Measurements from ENCODE around the gene PNKP.

The PNKP gene

DNA sequence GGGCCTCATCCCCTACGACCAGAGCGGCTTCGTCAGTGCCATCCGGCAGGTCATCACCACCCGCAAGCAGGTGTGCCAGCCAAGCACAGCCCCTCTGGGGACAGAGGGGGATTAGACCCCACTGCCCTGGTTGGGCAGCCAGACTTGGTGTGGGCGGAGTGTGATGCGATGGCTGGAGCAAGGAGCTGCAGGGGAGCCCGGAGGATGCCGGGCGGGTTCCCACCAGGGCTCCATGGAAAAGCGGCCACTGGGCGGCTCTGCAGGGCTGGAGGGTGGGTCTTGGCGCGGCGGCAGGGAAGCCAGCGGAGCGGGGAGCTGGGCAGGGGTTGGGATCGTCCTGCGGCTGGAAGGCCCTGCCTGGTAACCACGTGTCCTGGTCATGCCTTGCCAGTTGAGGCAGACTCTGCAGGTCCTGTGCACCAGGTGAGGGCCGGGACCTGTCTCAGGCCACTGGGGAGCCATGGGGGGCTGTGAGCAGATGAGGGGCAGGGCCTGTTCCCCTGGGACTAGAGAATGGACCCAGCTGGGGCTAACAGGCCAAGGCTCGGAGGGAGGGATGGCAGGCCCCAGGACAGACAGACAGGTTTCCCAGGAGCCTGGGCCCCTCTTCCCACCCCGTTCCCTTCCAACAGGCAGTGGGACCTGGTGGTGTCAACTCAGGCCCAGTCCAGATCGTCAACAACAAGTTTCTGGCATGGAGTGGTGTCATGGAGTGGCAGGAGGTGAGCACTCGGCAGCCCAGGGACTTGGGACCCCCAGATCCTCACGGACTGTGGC lies 10.1 kb downstream of the PNKP start:
- no peak for DNase-seq

DNA sequence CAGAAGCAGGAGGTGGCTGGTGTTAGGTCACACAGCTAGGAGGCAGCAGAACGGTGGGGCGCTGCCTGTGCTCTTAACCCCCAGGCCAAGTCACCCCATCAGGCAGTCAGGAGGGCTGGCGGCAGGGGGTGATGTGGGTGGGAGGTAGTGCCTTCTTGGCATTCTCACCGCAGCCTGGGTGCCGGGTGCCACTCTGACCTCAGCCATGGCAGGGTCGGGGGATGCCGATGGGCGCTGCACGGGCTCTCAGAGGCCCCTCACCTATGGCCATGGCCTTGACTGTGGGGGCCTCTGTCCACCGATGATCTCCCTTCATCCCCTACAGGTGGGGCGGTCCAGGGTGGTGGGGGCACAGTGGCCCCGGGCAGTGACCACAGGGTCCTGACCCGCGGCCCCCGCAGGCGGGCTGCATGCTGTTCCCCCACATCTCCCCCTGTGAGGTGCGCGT lies 10.8 kb downstream of the PNKP start:
- DNase-seq, result no peak

DNA sequence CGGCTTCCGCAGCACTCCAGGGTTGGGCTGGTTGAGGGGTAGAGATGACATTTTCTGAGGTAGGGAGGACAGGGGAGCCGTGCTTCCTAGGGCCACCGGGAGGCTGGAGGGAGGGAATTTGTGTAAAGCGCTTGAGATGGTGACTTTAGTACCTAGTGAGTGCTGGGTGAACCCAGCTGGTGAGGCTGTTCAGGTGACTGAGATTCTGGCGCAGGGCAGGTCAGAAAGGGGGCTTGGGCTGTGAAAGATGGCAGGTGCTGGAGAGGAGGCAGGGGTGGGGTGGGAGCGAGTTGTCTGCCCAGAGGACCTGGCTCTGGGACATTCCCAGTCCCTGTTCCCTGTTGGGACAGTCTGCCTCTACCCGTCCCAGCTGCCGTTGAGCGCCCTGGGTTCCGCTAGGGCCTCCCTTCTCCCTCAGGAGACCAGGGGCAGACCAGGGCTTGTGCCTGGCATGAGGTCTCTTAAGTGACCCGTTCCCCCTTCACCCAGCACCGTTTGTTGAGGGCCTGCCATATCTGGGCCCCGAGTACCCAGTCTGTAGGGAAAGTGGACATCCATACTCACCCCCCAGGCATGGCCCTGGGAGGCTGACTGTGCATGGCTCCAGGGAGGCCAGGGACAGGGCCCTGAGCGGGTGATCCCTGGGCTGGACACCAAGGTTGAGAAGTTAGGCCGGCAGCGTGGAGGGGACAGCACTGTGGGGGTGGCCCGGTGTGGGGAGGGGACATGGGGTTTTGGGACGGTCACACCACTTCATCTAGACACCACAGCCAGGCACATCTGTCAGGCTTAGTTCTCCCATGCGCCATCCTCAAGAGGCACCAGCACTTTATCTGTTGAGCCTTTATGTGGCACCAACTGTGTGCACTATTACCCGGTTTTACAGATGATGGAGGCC lies 11.5 kb downstream of the PNKP start:
- DNase-seq, result no peak

DNA sequence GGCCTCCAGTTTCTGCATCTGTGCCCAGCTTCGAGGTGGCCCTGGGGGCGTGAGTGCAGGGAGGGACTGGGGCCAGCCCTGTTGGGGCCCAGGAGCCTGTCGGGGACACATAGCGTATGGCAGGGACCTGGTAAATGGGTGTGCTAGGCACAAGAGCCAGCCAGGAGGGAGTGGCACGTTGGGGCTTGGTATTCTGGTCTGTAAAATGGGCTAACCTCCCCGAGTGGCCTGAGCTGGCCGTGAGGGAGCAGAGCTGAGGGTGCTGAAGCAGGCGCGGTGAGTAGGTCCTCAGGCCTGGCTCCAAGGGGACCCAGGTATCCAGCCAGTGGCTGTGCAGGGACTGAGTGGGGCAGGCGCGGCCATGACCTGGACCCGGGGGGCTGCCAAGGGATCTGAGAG lies 12.1 kb downstream of the PNKP start:
- no peak for DNase-seq

DNA sequence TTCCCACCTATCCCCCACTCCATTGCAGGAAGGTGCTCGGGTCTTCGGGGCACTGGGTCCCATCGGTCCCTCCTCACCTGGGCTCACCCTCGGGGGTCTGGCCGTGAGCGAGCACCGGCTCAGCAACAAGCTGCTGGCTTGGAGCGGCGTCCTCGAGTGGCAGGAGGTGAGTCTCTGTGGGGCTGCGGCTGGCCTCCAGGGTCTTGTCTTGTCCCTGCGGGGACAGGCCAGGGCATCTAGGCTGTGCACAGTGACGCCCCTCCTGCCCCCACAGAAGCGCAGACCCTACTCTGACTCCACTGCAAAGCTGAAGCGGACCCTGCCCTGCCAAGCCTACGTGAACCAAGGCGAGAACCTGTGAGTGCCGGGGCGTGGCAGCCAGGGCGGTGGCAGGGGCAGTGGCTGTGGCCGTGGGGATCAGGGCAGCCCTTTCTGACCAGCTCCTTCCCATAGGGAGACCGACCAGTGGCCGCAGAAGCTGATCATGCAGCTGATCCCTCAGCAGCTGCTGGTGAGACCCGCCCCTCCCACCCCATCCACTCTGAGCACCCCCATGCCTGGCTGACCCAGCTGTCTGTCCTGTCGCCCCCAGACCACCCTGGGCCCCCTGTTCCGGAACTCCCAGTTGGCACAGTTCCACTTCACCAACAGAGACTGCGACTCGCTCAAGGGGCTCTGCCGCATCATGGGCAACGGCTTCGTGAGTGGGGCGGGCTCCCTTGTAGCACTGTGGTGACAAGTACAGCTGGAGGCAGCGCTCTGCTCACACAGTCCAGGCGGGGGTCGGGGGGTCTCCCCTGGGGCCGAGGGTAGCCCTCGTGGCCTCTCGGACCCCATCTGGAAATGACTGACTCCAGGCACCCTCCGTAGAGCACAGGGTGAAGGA lies 12.8 kb downstream of the PNKP start:
- no peak for DNase-seq

DNA sequence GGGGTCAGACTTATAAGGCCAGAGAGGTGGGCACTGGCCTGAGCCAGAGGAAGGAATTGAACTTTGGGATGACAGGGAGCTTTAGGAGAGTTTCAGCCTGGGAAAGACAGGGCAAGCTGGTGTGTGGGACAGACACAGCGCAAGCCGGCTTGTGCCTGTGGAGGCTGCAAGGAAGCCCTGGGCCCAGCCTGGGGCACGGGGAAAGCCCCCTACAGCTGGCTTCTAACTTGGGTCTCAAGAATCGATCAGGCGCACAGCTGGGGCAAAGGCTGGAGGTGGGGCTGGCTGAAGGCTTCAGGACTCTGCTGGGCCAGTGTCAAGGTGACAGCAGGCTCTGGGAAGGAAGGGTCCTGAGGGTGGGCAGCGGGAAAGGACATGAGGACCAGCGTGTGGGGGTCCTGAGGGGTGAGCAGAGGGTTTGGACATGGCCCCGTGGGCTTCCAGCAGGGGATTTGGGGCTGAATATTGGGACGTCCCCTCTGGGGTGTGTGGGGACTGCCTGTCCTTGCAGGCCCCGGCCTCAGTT lies 13.5 kb downstream of the PNKP start:
- DNase-seq, result no peak

DNA sequence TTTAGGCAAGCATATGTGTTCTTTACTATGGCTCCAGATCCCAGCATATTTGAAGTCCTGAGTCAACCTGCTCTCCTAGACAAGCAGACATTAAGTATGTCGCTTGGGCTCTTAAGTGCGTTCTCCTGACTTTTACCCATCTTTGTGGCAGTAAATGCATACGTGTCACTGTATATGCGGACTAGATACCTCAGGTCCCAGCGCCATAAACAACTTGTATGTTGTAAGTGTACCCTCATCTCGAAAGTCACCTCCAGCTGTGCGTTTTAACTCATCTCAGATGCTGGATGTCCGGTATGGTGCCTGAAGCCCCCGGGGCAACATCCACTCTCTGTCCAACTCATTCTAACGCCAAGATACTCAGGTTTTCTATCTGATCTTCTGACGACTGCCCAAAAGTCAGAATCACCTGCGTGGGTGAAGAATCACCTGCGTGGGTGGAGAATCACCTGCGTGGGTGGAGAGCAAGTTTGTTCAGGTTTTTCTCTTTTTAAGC lies 14.7 kb downstream of the PNKP start:
- no peak for DNase-seq

DNA sequence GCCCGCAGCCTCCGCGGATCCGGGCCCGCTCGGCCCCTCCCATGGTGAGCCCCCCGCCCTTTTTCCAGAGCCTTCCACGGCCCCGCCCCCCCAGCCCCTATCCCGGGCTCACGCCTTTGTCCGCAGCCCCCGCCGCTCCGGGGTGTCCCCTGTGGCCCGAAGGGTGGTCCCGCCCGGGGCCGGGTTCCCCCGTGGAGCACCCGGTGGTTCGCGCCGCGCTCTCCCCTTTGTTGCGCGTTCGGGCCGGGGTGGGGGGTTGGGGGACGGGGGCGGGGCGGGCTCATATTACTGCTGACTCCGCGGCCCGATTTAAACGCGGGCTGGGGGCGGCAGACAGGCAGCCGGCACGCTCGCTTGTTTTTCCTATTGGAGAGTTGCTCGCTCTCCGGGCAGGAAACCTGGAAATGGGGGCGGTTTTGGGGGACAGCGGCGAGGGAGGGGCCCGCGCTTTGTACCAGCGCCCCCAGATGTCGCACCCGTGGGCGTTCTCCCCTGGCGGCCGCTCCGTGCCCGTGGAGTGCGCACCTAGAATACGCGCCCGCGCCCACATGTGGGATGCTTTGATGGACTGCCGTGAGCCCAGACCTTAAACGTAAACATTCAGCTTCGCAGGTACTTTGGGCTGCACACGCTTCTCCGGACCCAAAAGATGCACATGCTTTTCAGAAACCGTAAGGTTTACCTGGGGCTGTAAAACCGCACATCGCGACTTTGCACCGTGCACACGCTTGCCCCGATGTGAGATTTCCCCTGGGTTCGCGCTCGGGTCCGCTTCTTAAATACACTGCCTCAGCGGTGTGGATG lies 15.7 kb downstream of the PNKP start:
- no peak for DNase-seq

DNA sequence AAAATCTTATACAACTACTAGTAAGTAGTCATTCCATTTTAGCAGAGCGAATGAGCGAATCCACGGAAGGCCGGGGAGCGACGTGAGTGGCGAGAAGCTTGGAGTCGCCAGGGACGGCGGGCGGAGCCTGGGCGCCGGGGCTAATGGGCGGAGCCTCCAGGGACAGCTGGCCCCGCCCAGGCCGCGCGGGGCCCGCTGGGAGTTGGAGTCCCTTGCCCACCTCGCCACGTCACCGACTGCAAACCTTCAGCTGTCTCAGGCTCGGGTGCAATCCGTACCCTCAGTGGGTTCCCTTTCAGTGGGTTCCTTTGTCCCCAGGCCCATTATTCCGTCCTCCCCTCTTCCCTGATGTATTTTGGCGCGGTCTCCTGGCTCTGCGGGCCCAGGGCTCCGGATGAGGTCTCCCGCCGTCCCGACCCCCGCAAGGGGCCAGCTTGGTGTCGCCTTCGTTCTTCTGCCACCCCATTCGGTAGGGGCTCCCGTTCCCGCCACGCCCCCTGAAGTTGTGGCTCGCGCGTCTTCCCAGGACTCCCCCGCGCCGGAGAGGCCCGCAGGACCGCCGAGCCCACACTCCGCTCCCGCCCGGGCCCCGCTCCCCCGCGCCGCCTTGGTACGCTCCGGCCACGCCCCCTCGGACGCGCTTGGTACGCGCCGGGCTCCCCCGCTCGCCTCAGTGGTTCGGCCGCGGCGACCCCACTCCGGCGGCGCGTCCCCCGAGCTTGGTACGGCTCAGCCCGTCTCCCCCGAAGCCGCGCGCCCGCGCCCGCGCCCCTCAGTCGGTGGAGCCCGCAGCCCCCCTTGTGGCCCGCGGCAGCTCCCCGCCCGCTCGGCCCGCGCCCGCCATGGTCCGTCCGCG lies 16.7 kb downstream of the PNKP start, which contains the start of gene PTOV1:
TSS of gene PTOV1 (plus strand) at position 673 of the 856 bp plus-strand sequence.
- DNase-seq, result peak; percentile 72

DNA sequence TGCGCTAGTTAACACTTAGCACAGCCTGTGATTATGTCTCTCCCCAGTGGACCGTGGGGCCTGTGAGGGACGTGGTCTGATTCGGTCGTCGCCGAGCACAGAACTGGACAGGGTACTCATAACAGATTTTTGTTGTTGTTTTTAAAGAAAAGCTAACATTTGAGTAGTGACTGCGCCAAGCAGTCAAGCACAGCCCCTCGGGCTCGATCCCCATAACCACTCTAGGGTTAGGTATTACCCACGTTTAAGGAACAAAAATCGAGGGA lies 17.2 kb downstream of the PNKP start:
- no peak for DNase-seq

DNA sequence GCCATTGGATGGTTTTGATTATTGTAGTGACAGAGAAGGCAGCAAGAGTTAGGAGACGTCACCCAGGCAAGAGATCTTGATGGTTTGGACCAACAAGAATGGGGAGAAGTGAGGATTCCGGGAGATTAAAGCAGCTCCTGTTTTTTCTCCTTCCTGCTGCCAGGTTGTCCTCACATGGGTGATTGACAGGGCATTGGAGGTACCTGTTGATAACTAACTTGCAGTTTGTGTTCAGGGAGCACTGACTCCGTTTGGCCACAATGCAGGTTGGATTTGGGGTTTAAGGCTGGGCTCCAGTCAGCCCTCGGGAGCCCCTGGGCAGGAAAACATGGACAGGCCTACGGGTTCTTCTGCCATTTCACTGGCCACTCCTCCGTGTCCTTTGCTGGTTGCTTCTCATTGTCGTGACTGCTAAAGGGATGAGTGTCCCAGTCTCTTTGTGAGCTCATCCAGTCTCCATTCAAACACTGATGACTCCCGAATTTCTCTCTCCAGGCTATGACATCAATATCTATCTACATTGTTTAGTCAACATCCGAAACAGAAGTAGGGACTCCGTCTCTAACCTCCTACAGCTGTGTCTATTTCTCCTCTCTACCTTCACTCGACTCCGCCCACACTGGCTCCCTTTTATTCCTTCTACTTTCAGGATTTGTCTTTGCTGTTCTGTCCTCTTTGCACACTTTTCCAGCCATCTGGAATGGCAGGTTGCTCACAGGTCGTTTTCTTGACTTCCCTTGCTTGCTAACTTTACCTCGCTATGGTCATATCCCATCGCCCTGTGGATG lies 17.7 kb downstream of the PNKP start:
- no peak for DNase-seq

DNA sequence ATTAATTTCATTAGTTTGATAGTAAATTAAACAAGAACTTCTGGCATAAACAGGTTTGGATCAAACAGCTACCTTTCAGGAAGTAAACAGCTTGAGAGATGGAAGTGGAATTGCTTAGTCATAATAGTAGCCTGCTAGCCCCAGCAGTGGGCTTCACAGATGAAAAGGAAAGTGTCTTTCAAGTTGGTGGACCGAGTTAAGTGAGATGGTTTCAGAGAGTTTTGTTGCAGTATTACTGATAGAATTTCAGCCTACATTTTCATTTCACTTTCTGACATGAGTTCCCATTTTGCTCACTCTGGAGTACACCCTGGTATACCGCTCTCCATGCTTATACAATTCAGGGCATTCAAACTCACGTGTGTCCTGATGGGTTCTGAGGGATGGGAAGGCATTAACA lies 18.4 kb downstream of the PNKP start:
- no peak for DNase-seq

DNA sequence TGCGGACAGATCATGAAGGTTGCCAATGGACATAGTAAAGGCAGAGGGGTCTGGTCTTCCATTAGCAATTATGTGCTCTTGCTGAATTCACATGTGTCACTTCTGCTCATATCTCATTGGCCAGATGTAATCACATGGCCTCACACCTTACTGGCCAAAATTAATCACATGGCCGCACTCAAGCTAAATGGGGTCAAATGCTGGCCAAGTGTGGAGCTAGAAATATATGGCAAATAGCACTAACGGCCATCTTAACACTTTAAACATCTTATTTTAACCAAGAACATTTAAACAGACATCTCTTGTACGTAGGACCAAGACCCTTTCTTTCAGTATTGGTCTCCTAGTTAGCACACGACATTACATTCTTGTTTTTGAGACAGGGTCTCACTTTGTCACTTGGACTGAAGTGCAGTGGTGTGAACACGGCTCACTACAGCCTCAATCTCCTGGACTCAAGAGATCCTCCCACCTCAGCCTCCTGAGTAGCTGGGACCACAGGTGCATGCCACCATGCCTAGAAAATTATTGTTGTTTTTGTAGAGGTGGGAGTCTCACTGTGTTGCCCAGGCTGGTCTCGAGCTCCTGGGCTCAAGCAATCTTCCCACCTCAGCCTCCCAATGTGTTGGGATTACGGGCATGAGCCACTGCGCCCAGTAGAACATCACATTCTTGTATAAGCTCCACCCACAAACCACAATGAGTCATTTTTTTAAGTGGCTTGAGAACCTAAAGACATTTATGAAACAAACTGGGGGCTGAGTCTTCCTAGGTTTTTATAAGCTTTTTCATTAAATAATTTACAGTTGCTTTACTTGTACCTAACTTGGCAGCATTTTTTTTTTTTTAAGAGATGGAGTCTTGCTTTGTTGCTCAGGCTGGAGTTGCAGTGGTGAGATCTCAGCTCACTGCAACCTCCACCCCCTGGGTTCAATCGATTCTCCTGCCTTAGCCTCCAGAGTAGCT lies 19.4 kb downstream of the PNKP start:
- no peak for DNase-seq

DNA sequence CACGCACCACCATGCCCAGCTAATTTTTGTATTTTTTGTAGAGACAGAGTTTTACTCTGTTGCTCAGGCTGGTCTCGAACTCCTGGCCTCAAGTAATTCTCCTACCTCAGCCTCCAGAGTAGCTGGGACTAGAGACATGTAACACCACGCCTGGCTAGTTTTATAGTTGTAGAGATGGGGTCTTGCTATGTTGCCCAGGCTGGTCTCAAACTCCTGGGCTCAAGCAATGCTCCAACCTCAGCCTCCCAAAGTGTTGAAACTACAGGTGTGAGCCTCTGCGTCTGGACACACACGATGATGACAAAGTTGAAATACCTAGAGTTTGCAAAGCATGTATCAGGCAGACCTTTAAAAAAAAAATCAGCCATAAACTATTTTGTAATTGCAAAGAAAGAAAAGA lies 21.0 kb downstream of the PNKP start:
- no peak for DNase-seq

DNA sequence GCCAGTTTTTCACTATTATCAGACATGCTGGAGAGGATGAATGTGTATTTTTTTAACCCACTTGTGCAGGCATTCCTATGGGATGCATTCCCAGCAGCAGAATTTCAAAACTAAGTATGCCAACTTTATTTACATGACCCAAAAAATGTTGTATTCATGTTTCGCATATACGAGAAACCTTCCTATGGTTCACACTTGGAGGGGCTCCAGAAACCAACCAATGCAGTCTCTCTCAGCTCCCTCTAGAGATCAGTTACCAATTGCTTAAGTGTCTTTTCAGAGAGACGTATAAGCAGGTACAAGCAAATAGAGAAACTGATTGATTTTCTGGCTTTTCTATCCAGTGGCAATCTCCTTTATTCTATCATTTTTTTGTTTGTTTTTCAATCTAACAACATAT lies 22.0 kb downstream of the PNKP start:
- no peak for DNase-seq

DNA sequence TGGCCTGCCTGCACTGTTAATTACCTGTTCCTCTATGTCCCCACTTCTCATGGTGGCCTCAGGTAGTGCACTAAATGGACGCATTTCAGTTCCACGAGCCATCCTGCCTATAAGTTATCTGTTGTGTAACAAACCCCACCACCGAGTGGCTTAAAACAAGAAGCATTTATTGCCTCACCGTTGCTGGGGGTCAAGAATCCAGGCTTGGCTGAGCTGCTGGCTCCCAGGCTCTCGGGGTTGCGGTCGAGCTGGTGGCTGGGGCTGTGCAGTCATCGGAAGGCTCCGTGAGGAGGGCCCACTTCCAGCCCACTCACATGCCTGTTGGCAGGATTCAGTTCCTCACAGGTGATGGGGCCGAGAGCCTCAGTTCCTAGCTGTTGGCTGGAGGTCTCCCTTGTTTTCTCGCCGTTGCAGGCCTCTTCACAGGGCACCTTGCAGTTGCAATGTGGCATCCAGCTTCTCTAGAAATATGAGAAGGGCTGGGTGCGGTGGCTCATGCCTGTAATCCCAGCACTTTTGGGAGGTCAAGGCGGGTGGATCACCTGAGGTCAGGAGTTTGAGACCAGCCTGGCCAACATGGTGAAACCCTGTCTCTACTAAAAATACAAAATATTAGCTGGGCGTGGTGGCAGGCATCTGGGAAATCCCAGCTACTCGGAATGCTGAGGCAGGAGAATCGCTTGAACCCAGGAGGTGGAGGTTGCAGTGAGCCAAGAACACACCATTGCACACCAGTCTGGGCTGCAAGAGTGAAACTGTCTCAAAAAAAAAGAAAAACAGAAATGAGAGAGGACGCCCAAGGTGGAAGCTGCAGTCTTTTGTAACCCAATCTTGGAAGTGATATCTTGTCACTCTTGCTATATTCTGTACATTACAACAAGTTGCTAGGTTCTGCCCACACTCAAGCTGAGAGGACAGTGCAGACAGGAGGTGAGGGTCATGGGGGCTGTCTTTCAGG lies 23.0 kb downstream of the PNKP start:
- no peak for DNase-seq

DNA sequence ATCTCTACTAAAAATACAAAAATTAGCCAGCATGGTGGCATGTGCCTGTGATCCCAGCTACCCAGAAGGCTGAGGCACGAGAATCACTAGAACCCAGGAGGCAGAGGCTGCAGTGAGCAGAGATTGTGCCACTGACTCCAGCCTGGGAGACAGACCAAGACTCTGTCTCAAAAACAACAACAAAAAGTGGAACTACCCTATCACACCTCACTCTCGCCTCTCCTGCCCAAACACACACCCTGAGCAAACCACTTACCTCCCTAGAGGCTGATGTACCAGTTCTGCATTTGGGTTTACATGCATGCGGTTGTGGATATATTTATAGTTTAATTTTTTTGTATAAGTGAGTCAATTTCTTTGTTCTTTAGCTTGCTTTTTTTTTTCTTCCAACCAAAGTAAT lies 24.1 kb downstream of the PNKP start:
- no peak for DNase-seq

All from NCI-H1436 treated with DMSO at 0.1 percent for 48 hours (cell line).